OCI-LY3 (cell line): ENCODE measurements around the gene SMYD3.

Source experiments
- H2AFZ ChIP-seq: fragments of 200-600, 300-600 bp; shearing (Covaris generic); 2 replicates; pipeline ENCODE4 v1.6.0; 2014; ENCODE audit warnings: antibody characterized with exemption, low read depth, low read length
- H3K27ac ChIP-seq: fragments of 200-600, 300-600 bp; sonication (generic); 2 replicates; pipeline ENCODE4 v1.5.1; 2014; ENCODE audit warnings: mild to moderate bottlenecking, low read length, moderate library complexity, mixed read lengths
- H3K27me3 ChIP-seq: fragments of 200-600, 300-600 bp; sonication (generic); 2 replicates; pipeline ENCODE4 v1.6.1; 2014; ENCODE audit warnings: low read depth, low read length, mixed read lengths
- H3K36me3 ChIP-seq: fragments of 200-600, 300-600 bp; sonication (generic); replicated peaks from 2 replicates; pipeline ENCODE3; 2014; ENCODE audit warnings: low read depth, low read length, mixed read lengths
- H3K4me1 ChIP-seq: fragments of 300-600, 200-600 bp; sonication (generic); 2 replicates; pipeline ENCODE4 v1.6.1; 2014; ENCODE audit warnings: low read length, mixed read lengths
- H3K4me2 ChIP-seq: fragments of 200-600, 300-600 bp; sonication (generic); 2 replicates; pipeline ENCODE4 v1.6.1; 2014; ENCODE audit warnings: low read length, mixed read lengths
- H3K4me3 ChIP-seq: fragments of 300-600, 200-600 bp; sonication (generic); 2 replicates; pipeline ENCODE4 v1.5.1; 2014; ENCODE audit warnings: antibody characterized with exemption, mild to moderate bottlenecking, low read length, moderate library complexity
- H3K79me2 ChIP-seq: fragments of 300-600, 200-600 bp; shearing (Covaris generic); 2 replicates; pipeline ENCODE4 v1.6.1; 2014; ENCODE audit warnings: mild to moderate bottlenecking, low read length, mixed read lengths
- H3K9ac ChIP-seq: fragments of 300-600, 200-600 bp; shearing (Covaris generic); 2 replicates; pipeline ENCODE4 v1.6.0; 2014; ENCODE audit warnings: mild to moderate bottlenecking, low read length, moderate library complexity
- H3K9me3 ChIP-seq: fragments of 200-600, 300-600 bp; shearing (Covaris generic); 2 replicates; pipeline ENCODE4 v1.6.1; 2014; ENCODE audit warnings: low read length, mixed read lengths; ENCODE audit not compliant: insufficient read depth
- H4K20me1 ChIP-seq: fragments of 200-600, 300-600 bp; sonication (generic); 2 replicates; pipeline ENCODE4 v1.6.1; 2016; ENCODE audit warnings: low read length, mixed read lengths; ENCODE audit not compliant: insufficient read depth
- CTCF ChIP-seq: fragments of 200-600, 300-600 bp; sonication (generic); IDR thresholded peaks from 2 replicates; pipeline ENCODE4 v1.5.1; 2014; ENCODE audit warnings: antibody characterized with exemption, low read length, low read depth
- EZH2phosphoT487 ChIP-seq: fragments of 200-600 bp; shearing (Covaris generic); IDR thresholded peaks from 2 replicates; pipeline ENCODE4 v1.6.1; 2018; ENCODE audit warnings: antibody characterized with exemption, mixed run types, low read depth

SMYD3 gene

GRCh38 chr1:245903851-245904250 is 603.2 kb downstream of the SMYD3 start:
- H3K9me3 ChIP-seq, result no peaks in the 10 kb centered on the region
- TF ChIP-seq CTCF (no peak), EZH2phosphoT487 (no peak)
- peaks cover 12% of the 10 kb centered on the region for H3K4me1 ChIP-seq
- H3K27ac ChIP-seq, result no peak overlapping the region
- H3K4me2 ChIP-seq, result no peak overlapping the region
- no peak overlapping the region for H2AFZ ChIP-seq
- no peaks in the 10 kb centered on the region for H3K27me3 ChIP-seq
- H3K79me2 ChIP-seq, result no peaks in the 10 kb centered on the region
- H3K9ac ChIP-seq, result no peak overlapping the region
- no peak overlapping the region for H3K4me3 ChIP-seq
- H3K36me3 ChIP-seq, result no peaks in the 10 kb centered on the region
- no peaks in the 10 kb centered on the region for H4K20me1 ChIP-seq

- Histone ChIP-seq H3K4me2 (peak overlapping the region; percentile 21), H3K4me1 (peaks cover 12% of the 10 kb centered on the region), H3K36me3 (no peaks in the 10 kb centered on the region), H4K20me1 (no peaks in the 10 kb centered on the region), H3K9ac (no peak overlapping the region), H3K79me2 (no peaks in the 10 kb centered on the region), H2AFZ (no peak overlapping the region), H3K9me3 (no peaks in the 10 kb centered on the region), H3K4me3 (no peak overlapping the region), H3K27ac (no peak overlapping the region), H3K27me3 (no peaks in the 10 kb centered on the region)
- TF ChIP-seq EZH2phosphoT487, result no peak
- TF ChIP-seq CTCF, result no peak
Observed at GRCh38 chr1:245901565-245901964, 605.5 kb downstream of the SMYD3 start.

- peak overlapping the region; percentile 21 for H3K4me2 ChIP-seq
- TF ChIP-seq EZH2phosphoT487 (no peak), CTCF (no peak)
- no peaks in the 10 kb centered on the region for H4K20me1 ChIP-seq
- H3K9me3 ChIP-seq, result no peaks in the 10 kb centered on the region
- H3K36me3 ChIP-seq, result no peaks in the 10 kb centered on the region
- H3K79me2 ChIP-seq, result no peaks in the 10 kb centered on the region
- no peak overlapping the region for H3K4me3 ChIP-seq
- H3K9ac ChIP-seq, result no peak overlapping the region
- H3K4me1 ChIP-seq, result peaks cover 12% of the 10 kb centered on the region
- H2AFZ ChIP-seq, result no peak overlapping the region
- no peak overlapping the region for H3K27ac ChIP-seq
- H3K27me3 ChIP-seq, result no peaks in the 10 kb centered on the region
Observed at GRCh38 chr1:245901037-245901436, 606.0 kb downstream of the SMYD3 start.

- TF ChIP-seq EZH2phosphoT487 (no peak), CTCF (no peak)
- no peaks in the 10 kb centered on the region for H3K36me3 ChIP-seq
- peaks cover 12% of the 10 kb centered on the region for H3K4me1 ChIP-seq
Observed at GRCh38 chr1:245898581-245898980, 608.5 kb downstream of the SMYD3 start.

More at GRCh38 chr1:245898581-245898980, 608.5 kb downstream of the SMYD3 start:
- Histone ChIP-seq H4K20me1 (no peaks in the 10 kb centered on the region), H3K4me3 (no peak overlapping the region), H3K9me3 (no peaks in the 10 kb centered on the region), H3K9ac (no peak overlapping the region), H3K4me2 (no peak overlapping the region), H3K27ac (no peak overlapping the region), H2AFZ (no peak overlapping the region), H3K27me3 (no peaks in the 10 kb centered on the region), H3K79me2 (no peaks in the 10 kb centered on the region)
